Osteoblast (primary cell): ENCODE results near the gene CCL1. TPM values are rescaled to one million over a fixed set of nuclear protein-coding genes. Genes with fewer than 3 reads are reported as not detected.

ENCODE experiments used
- DNase-seq: peaks from one replicate; pipeline ENCODE4 v3.0.0; 2011; ENCODE audit warnings: low spot score, mixed read lengths; ENCODE audit not compliant: insufficient read length; ENCODE audit errors: missing footprints
- H2AFZ ChIP-seq: 2 replicates; pipeline ENCODE4 v1.6.0; 2011; ENCODE audit warnings: mild to moderate bottlenecking, low read length
- H3K27ac ChIP-seq: 2 replicates; pipeline ENCODE4 v1.5.1; 2011; ENCODE audit warnings: mild to moderate bottlenecking, low read depth, low read length, moderate library complexity
- H3K27me3 ChIP-seq: 2 replicates; pipeline ENCODE4 v1.6.0; 2012; ENCODE audit warnings: mild to moderate bottlenecking, control low read depth, inconsistent platforms, low read length, moderate library complexity; ENCODE audit not compliant: insufficient read depth
- H3K36me3 ChIP-seq: 2 replicates; pipeline ENCODE4 v1.5.1; 2011; ENCODE audit warnings: mild to moderate bottlenecking, low read length, control low read depth, moderate library complexity; ENCODE audit not compliant: insufficient read depth
- H3K4me1 ChIP-seq: 2 replicates; pipeline ENCODE4 v1.5.1; 2011; ENCODE audit warnings: mild to moderate bottlenecking, low read length, control low read depth, moderate library complexity; ENCODE audit not compliant: insufficient read depth
- H3K4me2 ChIP-seq: 2 replicates; pipeline ENCODE4 v1.6.0; 2011; ENCODE audit warnings: mild to moderate bottlenecking, low read length; ENCODE audit not compliant: insufficient read depth
- H3K4me3 ChIP-seq: fragments of 200-600 bp; sonication (generic); 3 replicates; pipeline ENCODE4 v1.5.1; 2012; ENCODE audit warnings: mild to moderate bottlenecking, low read length, inconsistent platforms; ENCODE audit not compliant: insufficient read depth
- H3K79me2 ChIP-seq: 2 replicates; pipeline ENCODE4 v1.6.0; 2012; ENCODE audit warnings: mild to moderate bottlenecking, low read length, control low read depth, inconsistent platforms; ENCODE audit not compliant: insufficient read depth
- H3K9me3 ChIP-seq: 2 replicates; pipeline ENCODE4 v1.5.1; 2011; ENCODE audit warnings: low read depth, low read length, control low read depth
- H4K20me1 ChIP-seq: 2 replicates; pipeline ENCODE4 v1.6.0; 2012; ENCODE audit warnings: mild to moderate bottlenecking, low read length, control low read depth; ENCODE audit not compliant: insufficient read depth
- CTCF ChIP-seq: IDR thresholded peaks from 2 replicates; pipeline ENCODE4 v1.5.1; 2011; ENCODE audit warnings: mild to moderate bottlenecking, low read depth, low read length, moderate library complexity; ENCODE audit errors: extremely low read depth
- total RNA-seq: library from RNA; depleted of rRNA; stranded (reverse); fragments of >200 nt; gene quantifications from 2 replicates; pipeline ENCODE4 v1.2.3, GENCODE V29; 2012

Gene CCL1
- total RNA-seq, 1 donor: not detected

GRCh38 chr17:34378664-34379101 lies 15.7 kb upstream of the CCL1 start:
- no peaks in the 10 kb centered on the region for H3K79me2 ChIP-seq
- H3K4me3 ChIP-seq: no peak overlapping the region
- DNase-seq: no peak
- H2AFZ ChIP-seq: no peak overlapping the region
- H3K27me3 ChIP-seq: no peaks in the 10 kb centered on the region
- no peak for TF ChIP-seq CTCF
- peak overlapping the region; percentile 54 for H3K4me2 ChIP-seq
- H3K4me1 ChIP-seq: no peaks in the 10 kb centered on the region
- H3K27ac ChIP-seq: no peak overlapping the region
- H4K20me1 ChIP-seq: no peaks in the 10 kb centered on the region
- H3K9me3 ChIP-seq: no peaks in the 10 kb centered on the region
- no peaks in the 10 kb centered on the region for H3K36me3 ChIP-seq

- Histone ChIP-seq H2AFZ (no peak overlapping the region), H3K79me2 (no peaks in the 10 kb centered on the region), H3K27ac (no peak overlapping the region), H3K9me3 (no peaks in the 10 kb centered on the region), H3K4me1 (no peaks in the 10 kb centered on the region), H3K36me3 (no peaks in the 10 kb centered on the region), H3K27me3 (no peaks in the 10 kb centered on the region), H3K4me3 (no peak overlapping the region), H4K20me1 (no peaks in the 10 kb centered on the region), H3K4me2 (no peak overlapping the region)
- no peak for TF ChIP-seq CTCF
- no peak for DNase-seq
Observed at GRCh38 chr17:34377078-34377823, 14.2 kb upstream of the CCL1 start.

- H3K27ac ChIP-seq: no peak overlapping the region
- no peaks in the 10 kb centered on the region for H4K20me1 ChIP-seq
- H3K4me3 ChIP-seq: no peak overlapping the region
- no peak overlapping the region for H3K4me2 ChIP-seq
- H3K4me1 ChIP-seq: no peaks in the 10 kb centered on the region
- H2AFZ ChIP-seq: no peak overlapping the region
- no peaks in the 10 kb centered on the region for H3K9me3 ChIP-seq
- H3K36me3 ChIP-seq: no peaks in the 10 kb centered on the region
- no peak for DNase-seq
- H3K79me2 ChIP-seq: no peaks in the 10 kb centered on the region
- no peaks in the 10 kb centered on the region for H3K27me3 ChIP-seq
- no peak for TF ChIP-seq CTCF
Observed at GRCh38 chr17:34375426-34375997, 12.5 kb upstream of the CCL1 start.

GRCh38 chr17:34374457-34374856 lies 11.4 kb upstream of the CCL1 start:
- Histone ChIP-seq H2AFZ (no peak overlapping the region), H3K4me1 (no peaks in the 10 kb centered on the region), H3K4me2 (no peak overlapping the region), H3K27me3 (peaks cover under 1% of the 10 kb centered on the region), H3K79me2 (no peaks in the 10 kb centered on the region), H3K27ac (no peak overlapping the region), H3K4me3 (no peak overlapping the region), H3K9me3 (no peaks in the 10 kb centered on the region), H4K20me1 (no peaks in the 10 kb centered on the region), H3K36me3 (no peaks in the 10 kb centered on the region)
- no peak for TF ChIP-seq CTCF
- no peak for DNase-seq
